HG03460 (cell line): ENCODE results near the gene DNAH17.
"Not testable (repeated sequence)": the region's sequence is repeated elsewhere in the genome, so short reads cannot be mapped to it uniquely, and the experiment has no call there.

Source experiments
- ATAC-seq: cut with Tn5 transposase; IDR thresholded peaks from one replicate; pipeline ENCODE4 v1.9.1; 2021; ENCODE audit not compliant: unreplicated experiment

The DNAH17 gene

DNA sequence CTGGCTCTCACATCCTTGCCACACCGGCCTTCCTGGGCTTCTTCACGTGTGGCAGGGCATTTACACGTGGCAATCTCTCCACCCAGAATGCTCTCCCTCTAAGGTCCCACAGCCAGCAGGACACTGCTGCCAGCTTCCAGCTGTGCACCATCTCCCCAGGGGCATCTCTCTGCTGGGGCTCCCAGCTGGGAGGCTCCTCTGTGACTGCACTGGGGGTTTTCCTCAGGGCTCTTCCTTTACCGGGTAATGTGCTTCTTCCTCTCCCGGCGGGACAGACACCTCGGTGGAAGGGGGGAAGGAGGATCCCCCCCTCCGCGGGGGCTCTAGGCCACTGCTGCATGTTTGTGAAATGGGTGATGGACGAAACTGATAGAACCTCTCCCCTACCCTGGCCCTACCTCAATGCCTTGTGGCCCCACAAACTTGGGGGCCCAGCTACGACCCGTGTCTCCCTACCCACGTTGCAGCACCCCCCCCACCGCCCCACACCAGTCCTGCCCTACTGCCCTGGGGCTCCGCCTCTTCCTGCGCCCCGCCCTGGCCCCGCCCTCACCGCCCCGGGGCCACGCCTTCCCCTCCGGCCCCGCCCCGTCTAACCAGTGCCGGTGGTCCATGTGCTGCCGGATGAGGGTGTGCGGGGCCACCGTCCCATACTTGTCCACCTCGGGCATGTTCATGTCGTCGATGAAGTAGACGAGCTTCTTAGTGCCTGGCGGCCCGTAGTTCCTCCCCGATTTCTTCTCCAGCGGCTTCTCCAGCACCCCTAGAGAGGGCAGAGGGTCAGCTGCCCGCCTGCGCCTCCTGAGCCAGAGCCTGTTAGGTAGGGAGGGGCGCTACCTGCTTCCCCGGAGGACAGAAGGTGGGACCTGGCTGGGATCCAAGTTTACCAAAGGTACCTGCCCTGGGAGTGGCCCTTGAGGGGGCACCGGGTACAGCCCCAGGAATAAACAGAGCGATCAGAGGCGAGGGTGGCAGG, 92.6 kb downstream of the DNAH17 start:
- no peak for ATAC-seq

DNA sequence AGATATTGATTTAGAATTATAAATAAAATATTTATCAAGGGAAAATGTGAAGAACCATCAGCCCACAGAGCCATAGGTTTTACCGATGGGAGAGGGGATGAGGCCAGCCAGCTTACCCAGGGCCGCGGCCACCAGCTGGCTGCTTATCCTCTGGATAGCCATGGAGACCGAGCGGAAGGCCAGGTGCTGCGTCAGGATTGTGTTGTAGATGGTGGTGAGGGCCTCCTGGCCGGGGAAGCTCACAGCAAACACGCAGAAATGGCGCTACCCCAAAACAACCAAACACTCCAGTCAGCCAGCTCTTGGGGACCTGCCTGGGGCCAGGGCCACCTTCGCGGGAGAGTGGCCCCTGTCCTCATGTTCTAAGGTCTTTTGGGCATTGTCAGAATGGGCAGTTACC, 97.8 kb downstream of the DNAH17 start:
- ATAC-seq, result no peak

DNA sequence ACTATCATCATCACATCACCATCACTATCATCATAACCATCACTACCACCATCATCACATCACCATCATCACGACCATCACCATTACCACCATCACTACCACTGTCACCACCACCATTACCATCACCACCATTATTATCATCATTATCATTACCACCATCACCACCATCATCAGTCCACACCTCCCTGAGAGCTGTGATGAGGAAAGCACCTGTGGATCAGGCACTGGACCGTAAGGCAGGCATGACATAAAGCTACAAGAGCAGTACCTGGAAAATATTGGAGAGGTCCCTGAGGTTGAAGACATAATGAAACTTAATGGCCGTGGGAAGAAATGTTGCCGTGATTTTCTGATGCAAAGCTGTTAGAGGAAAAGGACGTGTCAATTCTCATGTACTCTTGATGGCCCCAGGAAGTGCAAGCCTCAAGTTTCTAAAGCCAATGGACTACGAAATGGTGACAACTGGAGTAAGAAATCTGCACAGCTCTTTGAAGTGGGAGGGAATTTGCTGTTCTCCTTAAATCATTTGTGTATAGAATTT, 98.4 kb downstream of the DNAH17 start:
- no peak for ATAC-seq

DNA sequence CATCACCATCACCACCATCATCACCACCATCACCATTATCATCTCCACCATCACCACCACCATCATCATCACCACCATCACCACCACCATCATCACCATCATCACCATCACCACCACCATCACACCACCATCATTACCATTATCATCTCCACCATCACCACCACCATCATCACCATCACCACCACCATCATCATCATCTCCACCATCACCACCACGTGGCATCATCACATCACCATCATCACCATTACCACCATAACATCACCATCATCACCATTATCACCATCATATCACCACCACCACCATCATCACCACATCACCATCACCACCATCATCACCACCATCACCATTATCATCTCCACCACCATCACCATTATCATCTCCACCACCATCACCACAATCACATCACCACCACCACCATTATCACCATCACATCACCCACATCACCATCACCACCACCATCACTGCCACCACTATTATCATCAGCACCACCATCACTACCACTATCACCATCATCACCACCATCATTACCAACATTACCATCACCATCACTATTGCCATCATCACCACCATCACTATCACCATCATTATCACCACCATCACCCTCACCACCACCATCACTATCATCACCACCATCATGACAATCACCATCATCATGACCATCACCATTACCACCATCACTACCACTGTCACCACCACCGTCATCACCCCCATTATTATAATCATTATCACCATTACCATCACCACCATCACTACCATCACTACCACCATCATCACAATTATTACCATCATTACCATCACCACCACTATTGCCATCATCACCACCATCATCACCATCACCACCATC, 99.1 kb downstream of the DNAH17 start:
- ATAC-seq, result no peak

DNA sequence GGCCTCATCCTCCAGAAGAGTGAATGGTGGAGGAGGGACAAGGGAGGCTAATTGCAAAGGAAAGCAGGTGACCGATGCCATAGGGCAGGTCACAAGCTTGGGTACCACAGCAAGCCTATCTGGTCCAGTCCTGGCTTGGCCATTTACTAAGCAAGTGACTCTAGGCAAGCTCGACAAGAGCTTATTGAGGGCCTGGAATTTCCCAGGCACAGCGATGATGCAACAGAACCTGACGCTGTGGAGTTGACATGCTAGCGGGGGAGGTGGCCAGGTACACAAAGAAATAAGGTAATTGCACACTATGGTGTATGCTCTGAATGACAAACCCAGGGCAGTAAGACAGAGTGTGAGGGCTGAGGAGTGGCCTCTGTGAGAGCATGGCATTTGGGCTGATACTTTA, 100.2 kb downstream of the DNAH17 start:
- no peak for ATAC-seq

DNA sequence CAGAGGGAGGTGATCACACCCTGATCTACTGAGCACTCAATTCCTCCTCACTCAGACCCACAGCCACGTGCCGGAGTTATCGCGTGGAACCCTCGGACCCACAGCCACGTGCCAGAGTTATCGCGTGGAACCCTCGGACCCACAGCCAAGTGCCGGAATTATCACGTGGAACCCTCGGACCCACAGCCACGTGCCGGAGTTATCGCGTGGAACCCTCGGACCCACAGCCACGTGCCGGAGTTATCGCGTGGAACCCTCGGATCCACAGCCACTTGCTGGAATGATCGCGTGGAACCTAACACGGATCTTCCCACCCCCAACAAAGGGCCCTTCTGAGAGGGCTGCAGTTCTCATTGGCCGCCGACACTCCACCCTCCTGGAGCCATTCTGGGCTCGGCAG, 101.0 kb downstream of the DNAH17 start:
- no peak for ATAC-seq

DNA sequence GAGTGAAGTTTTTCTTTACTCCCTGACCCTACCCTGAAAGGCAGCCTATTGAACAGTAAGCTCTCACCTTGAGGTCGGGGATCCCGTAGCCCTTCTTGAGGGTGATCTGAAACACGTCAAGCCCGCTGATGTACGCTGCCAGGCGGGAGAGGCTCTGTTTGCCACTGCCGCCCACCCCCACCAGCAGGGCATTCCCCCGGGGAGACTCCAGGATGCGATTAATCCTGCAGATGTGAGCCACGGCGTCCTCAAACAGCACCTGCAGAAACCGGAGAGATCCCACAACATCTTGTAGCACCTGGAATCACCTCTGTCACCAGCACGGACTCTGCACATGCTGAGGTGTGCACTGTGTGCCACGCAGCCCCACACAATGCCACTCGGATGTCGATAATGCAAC, 102.0 kb downstream of the DNAH17 start:
- ATAC-seq, result no peak

DNA sequence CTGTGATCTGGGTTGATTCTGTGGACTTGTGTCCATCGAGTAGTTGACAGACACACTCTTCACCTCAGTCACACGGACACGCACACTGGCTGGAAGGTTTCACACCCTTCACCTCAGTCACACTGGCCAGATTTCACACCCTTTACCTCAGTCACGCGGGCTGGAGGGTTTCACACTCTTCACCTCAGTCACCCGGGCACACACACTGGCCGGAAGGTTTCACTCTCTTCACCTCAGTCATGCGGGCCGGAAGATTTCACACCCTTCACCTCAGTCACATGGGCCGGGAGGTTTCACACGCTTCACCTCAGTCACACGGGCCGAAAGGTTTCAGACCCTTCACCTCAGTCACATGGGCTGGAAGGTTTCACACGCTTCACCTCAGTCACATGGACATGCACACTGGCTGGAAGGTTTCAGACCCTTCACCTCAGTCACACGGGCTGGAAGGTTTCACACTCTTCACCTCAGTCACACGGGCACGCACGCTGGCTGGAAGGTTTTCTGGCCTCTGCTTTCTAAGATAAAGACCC, 102.5 kb downstream of the DNAH17 start:
- ATAC-seq, result peak; percentile 62

DNA sequence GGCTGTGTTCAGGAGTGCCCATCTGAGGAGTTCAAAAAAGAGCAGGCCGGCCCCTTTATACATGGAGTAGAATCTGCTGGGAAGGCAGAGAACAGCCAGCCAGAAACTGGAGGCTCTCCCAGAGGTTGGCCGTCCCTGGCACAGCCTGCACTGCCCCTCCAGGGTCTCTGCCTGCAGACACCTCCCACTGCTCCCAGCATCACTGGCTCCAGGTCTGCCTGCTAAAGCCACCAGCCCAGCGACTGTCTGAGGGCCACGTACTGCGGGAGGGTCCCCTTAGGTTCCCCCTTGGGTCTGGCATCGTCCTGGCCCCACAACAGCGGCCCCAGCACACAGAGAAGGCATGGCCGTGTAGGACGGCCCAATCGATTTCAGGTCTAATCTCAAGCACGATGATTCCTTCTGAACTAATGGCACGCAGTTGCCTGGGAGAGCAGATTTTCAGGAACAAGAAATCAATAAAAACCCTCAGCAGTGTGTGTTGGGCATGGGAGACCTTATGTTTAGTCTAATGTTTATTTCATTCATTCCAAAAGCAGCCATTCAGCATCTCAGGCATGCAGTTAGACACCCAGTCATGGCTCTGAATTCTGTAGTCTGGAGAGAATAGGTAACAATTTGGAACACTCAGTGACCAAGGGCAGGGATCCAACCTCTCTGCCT, 103.1 kb downstream of the DNAH17 start:
- no peak for ATAC-seq

DNA sequence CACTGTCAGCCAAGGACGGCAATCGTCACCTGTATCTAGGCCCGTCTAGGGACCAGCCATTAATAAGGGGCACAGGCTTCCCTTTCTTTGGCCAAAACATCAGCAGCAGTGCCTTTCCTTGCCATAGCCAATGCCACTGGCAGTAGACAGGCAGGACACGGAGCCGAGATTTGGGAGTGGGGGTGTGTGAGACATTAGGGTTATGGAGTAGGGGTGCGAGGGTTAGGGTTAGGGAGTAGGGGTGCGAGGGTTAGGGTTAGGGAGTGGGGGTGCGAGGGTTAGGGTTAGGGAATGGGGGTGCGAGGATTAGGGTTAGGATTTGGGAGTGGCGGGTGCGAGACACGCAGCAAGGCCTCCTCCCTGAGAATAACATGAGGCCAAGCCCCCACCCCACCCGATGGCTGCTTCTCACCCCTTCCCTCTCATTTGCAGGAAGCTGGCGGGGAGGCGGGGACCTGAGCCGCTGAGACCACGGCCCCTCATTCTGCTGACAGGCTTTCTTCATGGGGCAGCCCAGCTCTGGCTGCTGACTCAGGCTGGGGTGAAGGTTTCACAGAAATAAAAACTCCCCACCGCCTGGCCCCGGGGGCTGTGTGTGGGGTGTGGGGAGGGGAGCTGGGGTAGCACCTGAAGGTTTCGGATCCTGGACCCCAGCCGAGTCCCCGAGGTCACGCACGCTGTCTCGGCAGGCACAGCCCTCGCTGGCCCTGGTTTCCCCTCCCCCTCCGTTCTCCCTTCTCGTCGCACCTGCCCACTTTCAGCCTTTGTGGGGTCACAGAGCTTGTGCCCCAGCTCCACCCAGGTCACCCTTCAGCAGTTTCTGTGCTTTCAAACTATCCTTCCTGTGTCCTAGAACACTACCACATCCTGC, 104.9 kb downstream of the DNAH17 start:
- ATAC-seq, result no peak

DNA sequence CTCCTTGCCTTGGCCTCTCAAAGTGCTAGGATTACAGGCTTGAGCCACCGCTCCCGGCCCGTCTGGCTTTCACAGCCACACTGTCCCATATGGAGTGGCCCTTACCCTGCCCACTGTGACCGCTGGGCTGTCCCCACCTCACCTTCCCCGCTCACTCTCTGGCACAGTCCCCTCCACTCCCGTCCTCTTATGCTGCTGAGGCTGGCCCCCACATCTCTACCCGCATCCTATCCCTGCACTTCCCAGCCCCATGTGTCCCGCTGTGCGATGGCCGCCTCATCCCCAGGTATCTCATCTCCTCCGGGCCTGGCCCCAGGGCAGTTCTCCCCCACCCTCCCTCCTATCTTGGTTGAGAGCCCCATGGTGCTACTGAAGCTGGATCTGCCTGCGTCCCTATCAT, 105.6 kb downstream of the DNAH17 start:
- no peak for ATAC-seq

DNA sequence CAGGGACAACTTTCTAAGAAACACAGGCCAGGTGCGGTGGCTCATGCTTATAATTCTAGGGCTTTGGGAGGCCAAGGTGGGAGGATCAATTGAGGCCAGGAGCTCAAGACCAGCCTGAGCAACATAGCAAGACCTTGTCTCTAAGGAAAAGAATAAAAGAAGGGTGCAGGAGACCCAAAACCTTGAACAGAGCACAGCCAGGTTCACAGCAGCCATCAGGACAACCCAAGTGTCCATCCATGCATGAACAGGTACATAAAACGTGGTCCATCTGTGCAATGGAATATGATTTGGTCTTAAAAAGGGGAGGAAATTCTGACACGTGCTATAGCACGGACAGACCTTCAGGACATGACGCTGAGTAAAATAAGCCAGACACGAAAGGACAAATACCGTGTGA, 107.8 kb downstream of the DNAH17 start:
- no peak for ATAC-seq

DNA sequence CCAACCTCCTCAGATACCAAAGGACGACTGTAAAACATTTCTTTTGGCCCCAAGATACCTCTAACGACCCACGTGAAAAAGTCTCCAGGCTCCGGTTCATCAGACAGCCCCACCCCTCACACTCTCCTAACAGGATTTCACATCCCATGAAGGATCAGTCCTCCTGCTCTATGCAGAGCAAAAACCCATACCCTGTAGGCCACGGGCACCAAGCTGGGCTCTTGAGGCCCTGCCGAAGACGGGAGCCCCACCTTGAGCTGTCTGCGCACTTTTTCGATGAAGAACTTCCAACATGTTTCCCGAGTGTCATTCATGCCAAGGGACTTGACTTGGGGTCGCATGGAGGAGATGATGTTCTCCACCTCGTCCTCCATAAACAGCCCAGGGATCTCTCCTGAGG, 108.8 kb downstream of the DNAH17 start:
- ATAC-seq, result no peak

DNA sequence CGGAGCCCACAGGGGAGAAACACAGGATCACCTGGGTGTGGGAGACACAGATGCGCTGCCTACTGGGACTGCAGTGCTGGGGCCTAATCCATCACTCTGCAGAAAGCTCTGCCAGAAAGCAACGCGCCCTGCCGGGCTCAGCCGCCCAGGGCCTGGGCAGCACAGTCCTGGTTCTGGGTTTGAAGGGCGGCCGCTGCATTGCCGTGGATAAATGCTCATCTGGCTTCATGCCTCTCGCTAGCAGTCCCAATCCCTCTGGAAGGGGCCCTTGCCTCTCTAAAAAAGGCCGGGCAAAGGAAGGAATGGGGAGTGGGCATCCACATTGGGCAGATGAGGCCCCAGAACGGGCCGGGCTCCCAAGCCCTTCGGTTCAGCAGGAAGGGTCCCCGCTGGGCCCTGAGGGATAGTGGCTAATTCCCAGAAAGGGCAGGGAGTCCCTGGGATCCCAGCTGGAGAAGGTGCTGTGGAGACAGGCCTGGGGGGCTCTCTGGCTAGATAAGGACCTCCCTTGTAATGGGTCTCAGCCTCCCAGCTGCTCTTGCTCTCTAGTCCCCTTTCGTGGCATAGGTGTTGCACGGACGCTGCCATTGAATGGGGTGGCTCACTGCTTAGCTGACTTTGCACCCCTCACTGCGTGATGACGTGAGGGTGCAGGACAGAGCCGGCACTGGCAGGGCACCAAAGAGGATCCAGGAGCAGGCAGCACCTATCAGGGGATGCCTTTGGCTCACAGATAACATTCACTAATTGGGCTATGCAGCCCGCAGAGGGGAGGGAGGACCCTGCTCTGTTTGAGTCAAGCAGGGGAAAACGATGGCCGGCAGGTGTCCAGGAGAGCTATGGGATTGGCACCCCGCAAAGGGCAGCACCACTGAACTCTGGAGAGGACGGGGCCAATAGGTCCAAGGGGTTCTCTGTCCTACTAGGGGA, 110.1 kb downstream of the DNAH17 start:
- ATAC-seq, result no peak

DNA sequence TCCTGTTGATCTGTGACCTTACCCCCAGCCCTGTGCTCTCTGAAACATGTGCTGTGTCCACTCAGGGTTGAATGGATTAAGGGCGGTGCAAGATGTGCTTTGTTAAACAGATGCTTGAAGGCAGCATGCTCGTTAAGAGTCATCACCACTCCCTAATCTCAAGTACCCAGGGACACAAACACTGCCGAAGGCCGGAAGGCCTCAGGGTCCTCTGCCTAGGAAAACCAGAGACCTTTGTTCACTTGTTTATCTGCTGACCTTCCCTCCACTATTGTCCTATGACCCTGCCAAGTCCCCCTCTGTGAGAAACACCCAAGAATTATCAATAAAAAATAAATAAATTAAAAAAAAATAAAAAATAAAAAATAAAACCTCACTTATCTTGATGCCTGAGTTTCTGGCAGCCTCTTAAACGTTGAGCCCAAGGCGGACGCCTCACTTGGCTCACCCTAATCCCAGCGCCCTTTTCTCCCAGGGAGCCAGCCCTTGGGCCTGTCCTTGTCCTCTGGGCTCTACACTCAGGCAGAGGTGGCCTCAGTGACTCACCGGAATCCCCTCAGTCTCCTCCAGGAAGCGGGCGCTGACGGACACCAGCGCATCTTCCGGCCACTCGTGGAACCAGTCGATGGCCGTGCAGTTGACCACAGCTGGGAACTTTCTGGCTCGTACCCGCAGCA, 110.9 kb downstream of the DNAH17 start:
- ATAC-seq, result not testable (repeated sequence)

DNA sequence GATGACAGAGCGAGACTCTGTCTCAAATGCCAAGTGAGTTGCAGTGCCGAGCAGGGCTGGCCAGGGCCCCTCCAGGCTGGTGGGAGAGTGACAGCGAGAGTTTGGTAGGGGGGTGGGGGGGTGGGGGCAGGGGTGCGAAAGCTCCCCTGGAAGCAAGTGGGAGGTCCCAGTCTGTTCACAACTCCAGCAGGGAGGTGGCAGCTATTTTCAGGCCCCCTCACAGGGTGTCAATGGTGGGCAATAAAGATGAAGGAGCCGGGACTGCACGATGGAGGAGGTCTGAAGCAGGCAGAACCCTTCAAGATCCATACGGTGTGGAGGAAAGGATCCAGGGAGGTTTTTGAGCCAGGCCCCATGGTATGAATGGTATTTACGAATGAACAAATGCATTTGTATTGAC, 115.0 kb downstream of the DNAH17 start:
- ATAC-seq, result no peak

DNA sequence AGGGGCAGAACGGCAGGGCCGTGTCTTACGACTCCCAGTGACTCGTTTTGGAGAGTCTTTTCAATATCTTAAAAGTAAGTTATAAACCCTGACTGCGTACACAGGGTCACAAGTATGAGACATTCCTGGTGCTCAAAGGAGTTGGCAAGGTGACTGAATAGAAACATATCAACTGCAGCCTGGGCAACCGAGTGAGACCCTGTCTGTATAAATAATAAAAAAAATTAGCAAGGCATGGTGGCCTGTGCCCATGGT, 115.5 kb downstream of the DNAH17 start:
- ATAC-seq, result no peak

DNA sequence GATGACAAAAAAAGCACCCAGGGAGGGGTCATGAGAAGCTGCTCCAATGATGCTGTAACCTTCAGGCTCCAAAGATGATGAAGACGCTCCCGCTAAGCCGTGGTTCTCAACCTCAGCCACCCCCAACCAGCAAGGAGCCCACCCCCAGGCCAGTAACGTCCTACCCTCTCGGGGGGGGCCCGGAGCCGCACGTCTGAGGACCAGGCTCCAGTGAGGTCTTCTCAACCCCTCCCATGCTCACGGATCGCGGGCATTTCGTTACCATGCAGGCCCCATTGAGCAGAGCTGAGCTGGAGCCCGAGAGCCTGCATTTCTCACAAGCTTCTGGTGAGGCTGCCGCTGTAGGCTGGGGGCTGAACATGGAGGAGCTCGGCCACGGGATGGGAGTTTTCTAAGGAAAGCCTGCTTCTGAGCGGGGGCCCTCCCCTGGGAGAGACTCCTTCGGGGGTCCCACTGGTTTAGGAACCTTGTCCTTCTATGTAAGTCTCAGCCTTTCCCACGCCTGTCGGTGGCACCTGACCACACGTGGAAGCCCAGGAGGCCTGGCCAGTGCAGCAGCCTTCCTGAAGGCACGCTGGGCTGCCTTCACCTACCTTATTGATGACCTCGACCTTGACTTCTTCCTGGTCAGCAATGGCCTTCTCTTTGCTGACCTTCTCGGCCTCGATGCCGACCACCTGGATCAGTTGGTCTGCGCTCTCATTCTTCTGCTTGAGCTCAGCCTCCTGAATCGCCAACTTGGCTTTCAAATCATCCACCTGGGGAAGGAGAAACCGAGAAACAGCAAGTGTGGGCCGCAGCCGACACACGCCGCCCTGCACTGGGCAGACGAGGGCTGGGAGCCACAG, 116.0 kb downstream of the DNAH17 start:
- no peak for ATAC-seq
